Mesenchymal stem cell (in vitro differentiated cells and primary cell): Measurements from ENCODE around the gene NUP54.
A peak's percentile ranks its signal among the peaks of the same experiment; 100 is the strongest.

Experiments
- DNase-seq: peaks from one replicate; pipeline ENCODE4 v3.0.0-alpha.2; 2013
- H2AFZ ChIP-seq: one replicate; pipeline ENCODE4 v1.6.1; 2013; ENCODE audit warnings: low read depth, mild to moderate bottlenecking, control low read depth, inconsistent platforms, low read length, moderate library complexity
- H2AK5ac ChIP-seq: 2 replicates; pipeline ENCODE4 v1.6.1; 2013; ENCODE audit warnings: low read length, moderate library complexity, mild to moderate bottlenecking, inconsistent platforms; ENCODE audit not compliant: severe bottlenecking
- H2BK120ac ChIP-seq: one replicate; pipeline ENCODE4 v1.6.1; 2013; ENCODE audit warnings: low read depth, mild to moderate bottlenecking, inconsistent platforms, low read length, moderate library complexity
- H2BK12ac ChIP-seq, 2 experiments: one replicate each; pipeline ENCODE4 v1.6.1; 2013; ENCODE audit warnings: inconsistent platforms in 2 of 2, low read length in 2 of 2, mild to moderate bottlenecking in 2 of 2, moderate library complexity in 2 of 2, control low read depth in 1 of 2
- H2BK15ac ChIP-seq: one replicate; pipeline ENCODE4 v1.6.1; 2013; ENCODE audit warnings: mild to moderate bottlenecking, low read depth, inconsistent platforms; ENCODE audit not compliant: poor library complexity, severe bottlenecking
- H2BK5ac ChIP-seq: 2 replicates; pipeline ENCODE4 v1.6.1; 2013; ENCODE audit warnings: low read depth, mild to moderate bottlenecking, low read length, control low read depth, inconsistent platforms; ENCODE audit not compliant: poor library complexity, severe bottlenecking
- H3K14ac ChIP-seq, 2 experiments: one replicate each; pipeline ENCODE4 v1.6.1; 2013; ENCODE audit warnings: inconsistent platforms in 2 of 2, low read length in 2 of 2, control low read depth in 1 of 2, mild to moderate bottlenecking in 1 of 2, moderate library complexity in 1 of 2
- H3K18ac ChIP-seq, 2 experiments: one replicate each; pipeline ENCODE4 v1.6.1; 2013; ENCODE audit warnings: inconsistent platforms in 2 of 2, low read length in 2 of 2, control low read depth in 1 of 2, low read depth in 1 of 2, mild to moderate bottlenecking in 1 of 2
- H3K23ac ChIP-seq, 2 experiments: one replicate each; pipeline ENCODE4 v1.6.1; 2013; ENCODE audit warnings: inconsistent platforms in 2 of 2, low read length in 2 of 2, mild to moderate bottlenecking in 2 of 2, moderate library complexity in 2 of 2, control low read depth in 1 of 2
- H3K27ac ChIP-seq: 2 replicates; pipeline ENCODE4 v1.5.1; 2013; ENCODE audit warnings: mild to moderate bottlenecking, moderate library complexity, low read length, control low read depth, inconsistent platforms; ENCODE audit not compliant: poor library complexity, severe bottlenecking
- H3K27me3 ChIP-seq, 2 experiments: 2 replicates each; pipeline versions ENCODE4 v1.6.1 to v1.7.0; 2013; ENCODE audit warnings: low read length in 2 of 2, mild to moderate bottlenecking in 2 of 2, moderate library complexity in 2 of 2, control low read depth in 1 of 2, inconsistent platforms in 1 of 2; ENCODE audit not compliant: control insufficient read depth in 1 of 2, insufficient read depth in 1 of 2
- H3K36me3 ChIP-seq, 2 experiments: 2 replicates each; pipeline versions ENCODE4 v1.6.1 to v1.7.0; 2013; ENCODE audit warnings: low read length in 2 of 2, control low read depth in 1 of 2, inconsistent platforms in 1 of 2, low read depth in 1 of 2, mild to moderate bottlenecking in 1 of 2; ENCODE audit not compliant: insufficient read depth in 2 of 2, control insufficient read depth in 1 of 2
- H3K4ac ChIP-seq, 2 experiments: one replicate each; pipeline ENCODE4 v1.6.1; 2013; ENCODE audit warnings: inconsistent platforms in 2 of 2, low read length in 2 of 2, mild to moderate bottlenecking in 2 of 2, moderate library complexity in 2 of 2, control low read depth in 1 of 2, low read depth in 1 of 2
- H3K4me1 ChIP-seq: 2 replicates; pipeline ENCODE4 v1.6.1; 2013; ENCODE audit warnings: low read depth, low read length, control low read depth; ENCODE audit not compliant: control insufficient read depth, insufficient read depth
- H3K4me2 ChIP-seq: 2 replicates; pipeline ENCODE4 v1.6.1; 2013; ENCODE audit warnings: low read length, mild to moderate bottlenecking, inconsistent platforms; ENCODE audit not compliant: poor library complexity, severe bottlenecking
- H3K4me3 ChIP-seq, 2 experiments: 2 replicates each; pipeline versions ENCODE4 v1.5.1 to v1.7.0; 2013; ENCODE audit warnings: low read length in 2 of 2, mild to moderate bottlenecking in 2 of 2, control low read depth in 1 of 2, low read depth in 1 of 2; ENCODE audit not compliant: insufficient read depth in 1 of 2
- H3K79me1 ChIP-seq: replicated peaks from 2 replicates; pipeline ENCODE4 v1.6.1; 2013; ENCODE audit warnings: mild to moderate bottlenecking, control low read depth, low read length, inconsistent platforms; ENCODE audit not compliant: poor library complexity, severe bottlenecking
- H3K9ac ChIP-seq: 2 replicates; pipeline ENCODE4 v1.7.0; 2013; ENCODE audit warnings: mild to moderate bottlenecking, low read length, moderate library complexity
- H3K9me3 ChIP-seq: 2 replicates; pipeline ENCODE4 v1.7.0; 2013; ENCODE audit warnings: mild to moderate bottlenecking, low read length; ENCODE audit not compliant: control insufficient read depth
- H4K8ac ChIP-seq: one replicate; pipeline ENCODE4 v1.6.1; 2013; ENCODE audit warnings: inconsistent platforms, mild to moderate bottlenecking, low read length, moderate library complexity
- H4K91ac ChIP-seq: one replicate; pipeline ENCODE4 v1.6.1; 2013; ENCODE audit warnings: mild to moderate bottlenecking, low read length, inconsistent platforms
- WGBS: methylation state at CpG from one replicate; pipeline ENCODE4 v1.1.7; 2013; ENCODE audit warnings: mixed read lengths; 5-methylcytosine and 5-hydroxymethylcytosine counted together

The NUP54 gene

DNA sequence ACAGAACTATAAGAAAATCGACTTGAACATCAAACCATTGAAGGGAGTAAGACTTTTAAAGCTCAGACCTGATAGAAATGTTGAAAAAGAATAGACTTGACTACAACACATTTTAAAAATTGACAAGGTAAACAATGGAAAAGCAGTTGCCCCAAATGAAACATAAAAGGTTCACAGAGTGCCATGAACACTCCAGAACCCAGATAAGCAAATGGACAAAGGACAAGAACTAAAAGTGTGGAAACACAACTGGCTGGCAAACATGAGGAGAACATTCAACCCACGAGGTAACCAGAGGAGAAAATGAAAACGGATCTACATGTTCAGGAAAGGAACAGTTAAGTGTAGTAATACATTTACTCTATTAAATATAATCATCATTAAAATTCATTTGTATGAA lies 39.0 kb upstream of the NUP54 start:
- Histone ChIP-seq H4K91ac (no peak overlapping the region), H3K23ac (no peak overlapping the region), H3K27ac (no peak overlapping the region), H2AK5ac (no peak overlapping the region), H3K14ac (no peak overlapping the region), H4K8ac (no peak overlapping the region), H3K4me3 (no peak overlapping the region), H3K9me3 (peaks cover 3% of the 10 kb centered on the region), H3K4me1 (no peaks in the 10 kb centered on the region), H3K4me2 (no peak overlapping the region), H3K9ac (no peak overlapping the region), H2BK5ac (no peak overlapping the region), H3K4ac (no peak overlapping the region), H2BK15ac (no peak overlapping the region), H3K18ac (no peak overlapping the region), H2BK120ac (no peak overlapping the region), H3K27me3 (no peaks in the 10 kb centered on the region), H3K79me1 (peaks cover 41% of the 10 kb centered on the region), H3K36me3 (peaks cover 9 to 74% of the 10 kb centered on the region in 2 experiments), H2BK12ac (no peak overlapping the region), H2AFZ (no peak overlapping the region)
- no peak for DNase-seq
- no CpG with 5 or more reads among the region's 3 CpGs for WGBS

DNA sequence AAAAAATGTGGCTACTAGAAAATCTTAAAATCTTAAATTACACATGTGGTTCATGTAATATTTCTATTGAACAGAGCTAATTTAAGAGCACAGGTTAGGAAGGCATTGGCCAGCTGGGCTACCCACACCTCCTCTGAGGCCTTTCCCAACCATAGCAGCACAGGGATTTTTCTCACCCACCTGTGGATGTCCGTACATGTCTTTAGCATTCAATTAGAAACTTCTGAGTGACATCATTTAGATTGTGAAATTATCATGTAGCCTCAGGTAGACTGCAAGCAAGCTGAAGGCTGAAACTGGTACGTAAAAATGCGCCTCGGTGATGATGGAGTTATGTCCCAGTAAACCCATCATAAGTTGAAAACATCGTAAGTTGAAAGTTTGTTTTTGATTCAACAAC lies 34.3 kb upstream of the NUP54 start:
- 100% methylated on average over 5 of the region's 5 CpGs for WGBS

DNA sequence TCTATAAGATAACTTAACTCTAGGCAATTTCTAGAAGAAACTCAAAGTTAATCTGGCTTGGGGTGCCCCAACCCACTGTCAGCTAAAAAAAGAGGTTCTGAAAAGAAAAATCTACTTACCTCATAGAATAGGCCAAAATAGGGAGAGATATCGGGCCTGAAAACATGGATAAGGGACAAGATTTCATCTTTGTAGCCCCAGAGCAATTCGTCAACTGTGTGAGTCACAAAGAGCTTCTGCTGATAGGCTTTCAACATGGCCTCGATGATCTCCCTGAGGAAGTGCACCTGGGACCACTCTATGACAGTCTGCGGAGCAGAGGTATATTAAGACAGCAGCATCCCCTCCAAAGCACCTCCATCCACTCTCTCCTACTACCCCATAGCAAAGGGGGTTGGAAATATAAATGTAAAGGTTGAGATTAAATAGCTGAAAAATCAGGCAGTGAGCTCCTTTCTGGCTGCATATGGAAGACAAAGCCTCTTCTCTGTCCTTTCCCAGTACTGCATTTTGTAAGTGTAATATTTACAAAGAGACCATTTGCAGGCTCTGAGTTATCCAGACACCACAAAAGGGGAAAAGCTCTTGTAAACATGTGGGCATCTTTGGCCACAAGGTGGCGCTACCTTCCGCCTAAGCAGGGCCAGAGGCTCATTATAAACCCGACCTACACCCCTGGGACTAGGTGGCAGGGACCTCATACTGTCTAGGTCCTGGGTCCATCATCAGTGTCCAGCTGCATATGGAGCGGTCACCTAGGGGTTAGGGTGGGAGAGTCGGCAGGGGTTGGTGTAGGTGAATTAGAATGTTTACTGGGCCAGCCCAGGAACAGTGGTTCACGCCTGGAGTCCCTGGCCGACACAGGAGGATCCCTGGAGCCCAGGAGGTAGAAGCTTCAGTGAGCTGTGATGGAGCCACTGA lies 31.5 kb upstream of the NUP54 start:
- Histone ChIP-seq H3K36me3 (peaks cover 4 to 62% of the 10 kb centered on the region in 2 experiments), H2AK5ac (no peak overlapping the region), H2BK5ac (no peak overlapping the region), H3K27me3 (no peaks in the 10 kb centered on the region), H3K23ac (no peak overlapping the region), H3K14ac (no peak overlapping the region), H3K18ac (no peak overlapping the region), H3K79me1 (peaks cover 32% of the 10 kb centered on the region), H2BK120ac (no peak overlapping the region), H3K9ac (peak overlapping the region; percentile 28), H2BK15ac (no peak overlapping the region), H3K4ac (no peak overlapping the region), H3K4me2 (no peak overlapping the region), H3K4me1 (no peaks in the 10 kb centered on the region), H3K4me3 (no peak overlapping the region), H4K91ac (no peak overlapping the region), H3K27ac (no peak overlapping the region), H2BK12ac (no peak overlapping the region), H2AFZ (no peak overlapping the region), H3K9me3 (no peaks in the 10 kb centered on the region), H4K8ac (no peak overlapping the region)
- peak; percentile 81 for DNase-seq
- 64% methylated on average over 11 of the region's 11 CpGs for WGBS

More for the DNA sequence above, 34.3 kb upstream of the NUP54 start:
- H3K4ac ChIP-seq = no peak overlapping the region
- no peak overlapping the region for H3K27ac ChIP-seq
- H3K14ac ChIP-seq = no peak overlapping the region
- no peak overlapping the region for H3K9ac ChIP-seq
- H2BK5ac ChIP-seq = no peak overlapping the region
- no peak overlapping the region for H2AK5ac ChIP-seq
- no peak overlapping the region for H2BK120ac ChIP-seq
- H3K36me3 ChIP-seq = peaks cover 10 to 64% of the 10 kb centered on the region in 2 experiments
- no peaks in the 10 kb centered on the region for H3K9me3 ChIP-seq
- peaks cover 38% of the 10 kb centered on the region for H3K79me1 ChIP-seq
- H4K8ac ChIP-seq = no peak overlapping the region
- H3K18ac ChIP-seq = no peak overlapping the region
- DNase-seq = no peak
- no peaks in the 10 kb centered on the region for H3K4me1 ChIP-seq
- no peak overlapping the region for H3K4me3 ChIP-seq
- no peak overlapping the region for H2AFZ ChIP-seq
- H3K4me2 ChIP-seq = no peak overlapping the region
- no peak overlapping the region for H4K91ac ChIP-seq
- no peak overlapping the region for H2BK12ac ChIP-seq
- H3K27me3 ChIP-seq = no peaks in the 10 kb centered on the region
- no peak overlapping the region for H2BK15ac ChIP-seq
- no peak overlapping the region for H3K23ac ChIP-seq

DNA sequence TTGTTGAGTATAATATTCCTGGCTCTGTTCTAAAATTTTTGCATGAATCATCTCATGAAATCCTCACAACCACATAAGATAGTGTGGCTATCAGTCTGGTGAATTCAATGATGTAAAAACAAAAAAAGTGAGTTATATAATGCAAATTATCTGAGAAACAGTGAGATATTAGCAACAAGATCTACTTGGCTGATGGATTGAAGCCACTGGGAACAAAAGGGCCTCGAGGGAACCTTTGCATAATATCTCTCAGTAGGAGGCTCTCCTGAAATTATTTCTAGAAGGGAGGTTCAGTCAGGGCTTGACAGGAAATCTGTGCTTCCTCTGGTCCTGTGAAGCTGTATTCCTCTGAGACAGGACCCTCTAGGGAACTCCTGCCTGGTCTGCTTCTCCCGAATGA lies 30.1 kb upstream of the NUP54 start:
- Histone ChIP-seq H2AK5ac (no peak overlapping the region), H3K4me3 (no peak overlapping the region), H3K36me3 (peaks cover 13 to 65% of the 10 kb centered on the region in 2 experiments), H2BK12ac (no peak overlapping the region), H2BK15ac (no peak overlapping the region), H3K4ac (no peak overlapping the region), H3K14ac (no peak overlapping the region), H3K27ac (no peak overlapping the region), H3K9me3 (no peaks in the 10 kb centered on the region), H3K18ac (no peak overlapping the region), H3K4me1 (no peaks in the 10 kb centered on the region), H3K27me3 (no peaks in the 10 kb centered on the region), H3K9ac (peak overlapping the region; percentile 28), H2AFZ (no peak overlapping the region), H4K8ac (no peak overlapping the region), H4K91ac (no peak overlapping the region), H3K4me2 (no peak overlapping the region), H2BK5ac (no peak overlapping the region), H2BK120ac (no peak overlapping the region), H3K79me1 (peaks cover 31% of the 10 kb centered on the region), H3K23ac (no peak overlapping the region)
- no peak for DNase-seq
- WGBS = 94% methylated on average over 2 of the region's 2 CpGs
